ENCODE data around the gene ACTN2. TPM values are rescaled to one million over a fixed set of nuclear protein-coding genes. Genes with fewer than 3 reads are reported as not detected.

The ACTN2 gene
- total RNA-seq, 4 donors from 2014 or later: 8.3 TPM; not detected in 3

GRCh38 chr1:236710328-236710892, 24.1 kb downstream of the ACTN2 start:
- no peak for TF ChIP-seq CTCF (IDR thresholded peaks at IDR 0.05)
- TF ChIP-seq POLR2A (IDR thresholded peaks at IDR 0.05): no peak
- Histone ChIP-seq H3K36me3 (no peaks in the 10 kb centered on the region), H3K4me1 (no peaks in the 10 kb centered on the region), H3K27ac (no peak overlapping the region), H3K4me3 (no peak overlapping the region), H3K27me3 (no peaks in the 10 kb centered on the region), H3K9me3 (no peaks in the 10 kb centered on the region)
- no peak for DNase-seq

GRCh38 chr1:236716160-236716559, 29.9 kb downstream of the ACTN2 start:
- no peaks in the 10 kb centered on the region for H3K27me3 ChIP-seq
- TF ChIP-seq CTCF (IDR thresholded peaks at IDR 0.05) (no peak), POLR2A (IDR thresholded peaks at IDR 0.05) (no peak)
- H3K27ac ChIP-seq: no peak overlapping the region
- no peak overlapping the region for H3K4me3 ChIP-seq
- DNase-seq: no peak
- no peaks in the 10 kb centered on the region for H3K36me3 ChIP-seq
- H3K9me3 ChIP-seq: no peaks in the 10 kb centered on the region
- no peaks in the 10 kb centered on the region for H3K4me1 ChIP-seq

GRCh38 chr1:236717811-236718210, 31.5 kb downstream of the ACTN2 start:
- no peak overlapping the region for H3K4me3 ChIP-seq
- H3K9me3 ChIP-seq: no peaks in the 10 kb centered on the region
- no peaks in the 10 kb centered on the region for H3K27me3 ChIP-seq
- no peaks in the 10 kb centered on the region for H3K36me3 ChIP-seq
- TF ChIP-seq POLR2A (IDR thresholded peaks at IDR 0.05): no peak
- TF ChIP-seq CTCF (IDR thresholded peaks at IDR 0.05): no peak
- no peak for DNase-seq
- no peaks in the 10 kb centered on the region for H3K4me1 ChIP-seq
- no peak overlapping the region for H3K27ac ChIP-seq

- no peak overlapping the region for H3K27ac ChIP-seq
Observed at GRCh38 chr1:236718328-236718727, 32.0 kb downstream of the ACTN2 start.

GRCh38 chr1:236720206-236720605, 33.9 kb downstream of the ACTN2 start:
- Histone ChIP-seq H3K4me1 (no peaks in the 10 kb centered on the region), H3K36me3 (no peaks in the 10 kb centered on the region), H3K9me3 (no peaks in the 10 kb centered on the region), H3K27me3 (no peaks in the 10 kb centered on the region), H3K27ac (no peak overlapping the region), H3K4me3 (no peak overlapping the region)
- no peak for TF ChIP-seq POLR2A (IDR thresholded peaks at IDR 0.05)
- DNase-seq: no peak

More at GRCh38 chr1:236718328-236718727, 32.0 kb downstream of the ACTN2 start:
- Histone ChIP-seq H3K9me3 (no peaks in the 10 kb centered on the region), H3K4me1 (no peaks in the 10 kb centered on the region), H3K36me3 (no peaks in the 10 kb centered on the region), H3K4me3 (no peak overlapping the region), H3K27me3 (no peaks in the 10 kb centered on the region)
- no peak for DNase-seq
- TF ChIP-seq POLR2A (IDR thresholded peaks at IDR 0.05) (no peak), CTCF (IDR thresholded peaks at IDR 0.05) (no peak)

- no peaks in the 10 kb centered on the region for H3K9me3 ChIP-seq
- DNase-seq: no peak
- no peak overlapping the region for H3K4me3 ChIP-seq
- H3K27me3 ChIP-seq: no peaks in the 10 kb centered on the region
- no peak overlapping the region for H3K27ac ChIP-seq
- H3K36me3 ChIP-seq: no peaks in the 10 kb centered on the region
- no peaks in the 10 kb centered on the region for H3K4me1 ChIP-seq
- TF ChIP-seq CTCF (IDR thresholded peaks at IDR 0.05): no peak
- no peak for TF ChIP-seq POLR2A (IDR thresholded peaks at IDR 0.05)
Observed at GRCh38 chr1:236720611-236721010, 34.3 kb downstream of the ACTN2 start.
